Activated T-cell treated with anti-CD3 and anti-CD28 coated beads, Interleukin-2, amount 50 U/mL, for 24 hours (primary cell): ENCODE data around the gene GPC6.
"Not testable (repeated sequence)": the region's sequence is repeated elsewhere in the genome, so short reads cannot be mapped to it uniquely, and the experiment has no call there.

Experiments
- DNase-seq: peaks from one replicate; pipeline ENCODE4 v3.0.0-alpha.2; 2020
- H3K27ac Mint-ChIP-seq: 2 replicates; pipeline ENCODE4 v1.8.0; 2020; ENCODE audit warnings: mild to moderate bottlenecking, mixed read lengths
- H3K27me3 Mint-ChIP-seq: 2 replicates; pipeline ENCODE4 v1.8.0; 2020; ENCODE audit warnings: mixed read lengths
- H3K36me3 Mint-ChIP-seq: 2 replicates; pipeline ENCODE4 v1.8.0; 2020; ENCODE audit warnings: low read depth, mixed read lengths
- H3K4me1 Mint-ChIP-seq: 2 replicates; pipeline ENCODE4 v1.8.0; 2020; ENCODE audit warnings: low read depth, mixed read lengths
- H3K4me3 Mint-ChIP-seq: 2 replicates; pipeline ENCODE4 v1.8.0; 2020; ENCODE audit warnings: mild to moderate bottlenecking, moderate library complexity, mixed read lengths
- H3K9me3 Mint-ChIP-seq: 2 replicates; pipeline ENCODE4 v1.8.0; 2020; ENCODE audit warnings: mixed read lengths

The GPC6 gene

DNA sequence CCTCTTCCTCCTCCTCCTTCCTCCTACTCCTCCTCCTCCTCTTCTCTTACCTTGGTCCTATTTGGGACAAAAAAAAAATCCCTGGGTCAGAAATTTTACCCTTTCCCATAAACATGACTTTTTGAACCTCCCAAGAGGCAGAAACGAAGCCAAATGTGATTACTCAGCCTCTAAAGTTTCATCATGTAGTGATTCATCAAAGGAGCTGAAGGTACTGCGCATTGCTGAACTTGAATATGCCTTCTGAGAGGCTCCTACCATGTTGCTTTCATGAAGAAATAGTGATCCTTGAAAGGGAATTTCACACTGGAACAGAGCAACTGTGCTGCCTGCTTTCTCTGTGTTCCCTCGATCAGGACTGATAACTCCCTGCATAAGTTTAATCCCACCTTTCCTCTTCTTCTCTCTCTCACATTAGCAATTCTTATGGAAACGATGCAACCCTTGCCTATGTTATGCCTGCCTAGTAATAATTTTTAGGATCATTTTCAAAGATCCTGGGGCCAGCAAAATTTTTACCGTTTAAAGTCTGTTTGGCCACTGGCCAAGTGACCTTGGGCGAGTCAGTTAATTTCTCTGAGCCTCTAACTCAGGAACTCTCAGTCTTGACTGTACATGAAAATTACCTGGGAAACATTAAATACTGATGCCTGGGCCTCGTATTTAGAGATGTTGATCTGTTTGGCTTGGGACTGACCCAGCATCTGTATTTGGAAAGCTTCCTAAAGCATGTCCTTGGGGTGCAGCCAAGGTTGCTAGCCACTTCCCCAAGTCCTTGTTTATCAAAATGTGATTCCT is 1103.3 kb downstream of the GPC6 start:
- peaks cover 61% of the 10 kb centered on the region for H3K4me1 Mint-ChIP-seq
- H3K4me3 Mint-ChIP-seq = no peak overlapping the region
- H3K9me3 Mint-ChIP-seq = peaks cover 6% of the 10 kb centered on the region
- H3K27me3 Mint-ChIP-seq = peaks cover 21% of the 10 kb centered on the region
- H3K27ac Mint-ChIP-seq = peak overlapping the region; percentile 80
- no peak for DNase-seq
- no peaks in the 10 kb centered on the region for H3K36me3 Mint-ChIP-seq

GRCh38 chr13:94330552-94331071 is 1104.0 kb downstream of the GPC6 start:
- Mint-ChIP-seq H3K4me3 (no peak overlapping the region), H3K36me3 (no peaks in the 10 kb centered on the region), H3K4me1 (peaks cover 57% of the 10 kb centered on the region), H3K9me3 (peaks cover 6% of the 10 kb centered on the region), H3K27me3 (peaks cover 21% of the 10 kb centered on the region), H3K27ac (peak overlapping the region; percentile 80)
- no peak for DNase-seq

- Mint-ChIP-seq H3K27me3 (peaks cover 21% of the 10 kb centered on the region), H3K4me3 (no peak overlapping the region), H3K27ac (no peak overlapping the region), H3K9me3 (peaks cover 6% of the 10 kb centered on the region), H3K36me3 (no peaks in the 10 kb centered on the region), H3K4me1 (peaks cover 52% of the 10 kb centered on the region)
- no peak for DNase-seq
Measured at GRCh38 chr13:94331281-94331680, 1104.7 kb downstream of the GPC6 start.

DNA sequence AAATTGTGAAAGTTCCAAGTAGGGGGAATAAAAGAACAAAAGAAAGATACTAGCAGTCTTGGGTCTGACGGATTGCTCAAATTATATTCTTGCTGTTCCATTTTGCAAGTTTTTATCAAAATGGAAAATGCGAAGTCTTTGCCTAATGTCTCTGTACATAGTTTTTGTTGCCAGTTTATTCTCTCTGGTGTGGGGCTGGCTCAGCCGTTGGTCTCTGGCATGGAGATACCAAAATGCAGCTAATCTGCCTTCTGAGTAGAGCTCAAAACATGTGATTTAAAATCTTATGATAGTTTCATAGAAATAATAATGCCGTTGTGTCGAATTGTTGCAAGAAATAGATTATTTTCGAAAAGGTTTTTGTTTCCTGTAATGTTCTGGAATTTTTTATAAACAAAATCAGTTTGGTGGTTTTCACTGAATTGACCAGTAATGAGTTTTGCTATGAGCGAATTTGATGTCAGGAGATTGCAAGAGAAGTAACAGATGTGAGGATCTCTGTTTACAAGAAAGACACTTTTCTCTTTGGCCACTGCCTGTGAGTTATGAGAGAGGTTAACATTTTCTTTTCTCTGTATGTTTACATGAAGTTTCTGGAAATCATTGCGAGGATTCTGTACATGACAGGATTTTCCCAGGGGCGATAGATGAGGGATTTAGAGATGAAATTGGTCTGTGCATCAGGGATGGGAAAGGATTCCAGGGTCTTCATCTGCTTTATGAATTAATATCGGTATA is 1105.9 kb downstream of the GPC6 start:
- Mint-ChIP-seq H3K4me1 (peaks cover 40% of the 10 kb centered on the region), H3K27ac (no peak overlapping the region), H3K27me3 (peaks cover 24% of the 10 kb centered on the region), H3K36me3 (no peaks in the 10 kb centered on the region), H3K9me3 (peaks cover 3% of the 10 kb centered on the region), H3K4me3 (no peak overlapping the region)
- DNase-seq = no peak

- Mint-ChIP-seq H3K27me3 (peaks cover 24% of the 10 kb centered on the region), H3K36me3 (no peaks in the 10 kb centered on the region), H3K4me3 (no peak overlapping the region), H3K27ac (no peak overlapping the region), H3K9me3 (peaks cover 3% of the 10 kb centered on the region), H3K4me1 (peaks cover 33% of the 10 kb centered on the region)
- DNase-seq = no peak
Measured at GRCh38 chr13:94333131-94333820, 1106.7 kb downstream of the GPC6 start.

DNA sequence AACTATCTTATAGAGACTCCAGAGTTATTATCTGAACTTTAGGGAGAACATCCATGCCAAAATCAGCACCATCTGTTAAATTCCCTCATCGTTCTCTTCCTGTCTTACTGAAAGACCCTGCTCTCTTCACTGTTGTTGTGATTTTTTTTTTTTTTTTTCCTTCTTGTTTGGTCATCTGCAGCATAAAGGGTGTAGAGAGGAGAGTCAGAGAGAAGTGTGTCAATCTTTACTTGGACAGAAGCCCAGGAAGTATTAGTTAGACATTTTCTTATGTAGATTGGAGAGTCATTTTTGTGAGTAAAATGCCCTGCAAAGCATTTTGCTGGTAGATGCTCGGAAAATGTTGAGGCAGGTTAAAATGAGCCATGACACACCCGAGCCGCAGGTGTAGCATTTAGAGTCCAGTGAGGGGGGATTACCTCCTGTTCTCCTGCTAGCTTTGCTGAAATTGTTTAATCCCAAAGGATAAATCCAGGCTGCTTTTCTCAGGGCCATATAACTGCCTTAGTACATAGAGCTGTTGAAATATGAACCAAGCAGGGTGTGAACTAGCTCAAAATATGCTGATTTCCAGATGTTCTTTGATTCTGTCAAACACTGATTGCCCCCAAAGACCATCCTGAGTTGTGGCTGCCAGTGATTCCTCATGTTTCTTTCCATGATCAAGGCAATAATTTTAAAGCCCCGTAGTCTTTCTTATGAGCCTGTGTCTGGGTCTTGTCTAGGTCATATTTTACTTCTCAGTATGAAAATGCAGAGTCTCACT is 1109.3 kb downstream of the GPC6 start:
- no peak for DNase-seq
- no peak overlapping the region for H3K4me3 Mint-ChIP-seq
- peaks cover 24% of the 10 kb centered on the region for H3K27me3 Mint-ChIP-seq
- H3K27ac Mint-ChIP-seq = no peak overlapping the region
- H3K9me3 Mint-ChIP-seq = no peaks in the 10 kb centered on the region
- H3K36me3 Mint-ChIP-seq = no peaks in the 10 kb centered on the region
- H3K4me1 Mint-ChIP-seq = peaks cover 6% of the 10 kb centered on the region

DNA sequence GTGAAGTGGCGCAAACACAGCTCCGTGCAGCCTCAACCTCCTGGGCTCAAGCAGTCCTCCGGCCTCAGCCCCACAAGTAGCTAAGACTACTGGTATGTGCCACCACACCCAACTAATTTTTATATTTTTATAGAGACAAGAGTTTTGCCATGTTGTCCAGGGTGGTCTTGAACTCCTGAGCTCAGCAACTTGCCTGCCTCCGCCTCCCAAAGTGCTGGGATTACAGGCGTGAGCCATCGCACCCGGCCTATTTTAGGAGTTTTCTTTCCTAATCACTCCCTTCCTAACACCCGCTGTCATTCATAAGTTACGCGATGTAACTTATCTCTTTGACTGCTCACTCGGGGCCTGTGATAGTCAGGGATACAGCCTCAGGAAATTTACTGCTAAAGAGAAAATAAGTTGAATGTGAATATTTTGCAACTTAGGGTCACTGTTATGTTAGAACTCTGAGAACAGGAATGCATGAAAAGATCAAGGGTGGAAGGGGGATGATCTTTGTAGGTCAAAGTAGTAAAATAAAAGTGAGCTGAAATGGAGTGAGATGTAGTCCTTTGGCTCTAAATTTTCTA is 1112.6 kb downstream of the GPC6 start:
- H3K27ac Mint-ChIP-seq = no peak overlapping the region
- no peaks in the 10 kb centered on the region for H3K36me3 Mint-ChIP-seq

GRCh38 chr13:94342436-94343242 is 1116.0 kb downstream of the GPC6 start:
- Mint-ChIP-seq H3K4me1 (peaks cover 29% of the 10 kb centered on the region), H3K27ac (no peak overlapping the region), H3K9me3 (no peaks in the 10 kb centered on the region), H3K27me3 (no peaks in the 10 kb centered on the region), H3K36me3 (no peaks in the 10 kb centered on the region), H3K4me3 (no peak overlapping the region)
- DNase-seq = no peak

More for the DNA sequence above, 1112.6 kb downstream of the GPC6 start:
- peaks cover 3% of the 10 kb centered on the region for H3K4me1 Mint-ChIP-seq
- peaks cover 4% of the 10 kb centered on the region for H3K27me3 Mint-ChIP-seq
- H3K9me3 Mint-ChIP-seq = no peaks in the 10 kb centered on the region
- no peak for DNase-seq
- no peak overlapping the region for H3K4me3 Mint-ChIP-seq

GRCh38 chr13:94343243-94343585 is 1116.6 kb downstream of the GPC6 start:
- peaks cover 30% of the 10 kb centered on the region for H3K4me1 Mint-ChIP-seq
- H3K9me3 Mint-ChIP-seq = no peaks in the 10 kb centered on the region
- H3K36me3 Mint-ChIP-seq = no peaks in the 10 kb centered on the region
- no peak overlapping the region for H3K4me3 Mint-ChIP-seq
- no peak for DNase-seq
- no peak overlapping the region for H3K27ac Mint-ChIP-seq
- H3K27me3 Mint-ChIP-seq = no peaks in the 10 kb centered on the region

GRCh38 chr13:94343687-94344086 is 1117.1 kb downstream of the GPC6 start:
- H3K9me3 Mint-ChIP-seq, DNase-seq, H3K27ac Mint-ChIP-seq, H3K4me3 Mint-ChIP-seq, H3K36me3 Mint-ChIP-seq, H3K27me3 Mint-ChIP-seq: not testable (repeated sequence)
- H3K4me1 Mint-ChIP-seq = peaks cover 31% of the 10 kb centered on the region

DNA sequence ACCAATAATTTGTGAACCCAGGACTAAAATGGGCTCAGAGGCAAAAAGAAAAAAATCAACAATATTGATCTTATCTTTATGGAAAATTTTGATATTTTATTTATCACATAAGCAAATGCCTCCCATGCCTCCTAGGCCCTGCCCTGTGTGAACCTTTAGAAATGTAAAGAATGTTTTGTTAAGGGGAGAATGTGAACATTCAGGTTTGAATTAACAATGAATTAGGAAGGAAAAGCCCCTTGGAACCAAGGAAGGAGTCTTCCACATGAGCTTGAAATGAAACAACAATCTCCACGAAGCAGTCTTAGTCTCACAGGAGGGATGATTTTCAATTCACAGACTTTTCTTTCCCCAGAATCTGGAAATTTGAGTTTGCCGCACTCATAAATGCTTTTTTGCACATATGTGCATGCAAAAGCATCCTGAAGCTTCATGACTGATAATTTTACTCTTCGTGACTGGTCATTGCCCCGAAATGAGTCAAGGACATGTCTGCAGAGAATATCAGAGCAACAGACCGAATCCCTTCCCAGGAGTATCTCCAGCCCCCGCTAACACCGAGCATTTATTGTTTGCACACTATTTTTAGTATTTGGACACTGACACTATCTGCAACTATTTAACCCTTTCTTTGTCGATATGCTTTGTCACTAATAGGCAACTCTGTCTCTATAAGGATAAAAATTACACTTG is 1117.7 kb downstream of the GPC6 start:
- no peak for DNase-seq
- Mint-ChIP-seq H3K27ac (no peak overlapping the region), H3K4me1 (peaks cover 35% of the 10 kb centered on the region), H3K27me3 (peaks cover 1% of the 10 kb centered on the region), H3K9me3 (no peaks in the 10 kb centered on the region), H3K36me3 (no peaks in the 10 kb centered on the region), H3K4me3 (no peak overlapping the region)

DNA sequence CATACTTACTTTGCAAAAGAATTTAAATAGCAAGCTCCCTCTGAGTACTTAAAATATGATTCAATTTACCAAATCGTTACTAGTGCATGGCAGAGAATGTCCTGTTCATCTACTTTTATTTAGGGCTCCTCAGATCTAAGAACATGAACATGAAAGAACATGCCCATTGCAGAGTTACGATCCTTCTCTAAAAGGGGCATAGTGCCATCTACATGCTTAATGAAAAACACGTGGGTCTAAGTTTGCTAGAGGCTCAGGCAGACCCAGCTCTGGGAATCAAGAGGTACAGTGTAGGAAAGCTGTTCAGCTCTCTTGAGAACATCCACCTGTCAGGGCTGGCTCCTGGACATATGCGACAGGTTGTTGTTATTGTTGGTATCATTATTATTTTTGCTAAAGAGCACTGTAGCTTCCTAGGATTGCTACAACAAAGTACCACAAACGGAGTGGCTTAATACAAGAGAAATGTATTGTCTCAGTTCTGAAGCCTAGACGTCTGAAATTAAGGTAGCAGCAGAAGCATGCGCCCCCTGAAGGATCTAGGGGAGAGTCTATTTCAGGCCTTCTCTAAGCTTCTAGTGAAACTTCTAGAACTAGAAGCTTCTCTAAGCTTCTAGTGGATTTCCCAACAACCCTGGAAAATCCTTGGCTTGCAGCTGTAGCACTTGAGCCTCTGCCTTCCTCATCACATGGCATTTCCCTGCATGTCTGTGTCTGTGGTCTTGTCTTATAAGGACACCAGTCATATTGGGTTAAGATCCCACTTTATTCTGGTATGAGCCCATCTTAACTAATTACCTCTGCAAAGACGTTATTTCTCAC is 1119.0 kb downstream of the GPC6 start:
- Mint-ChIP-seq H3K27ac (no peak overlapping the region), H3K36me3 (no peaks in the 10 kb centered on the region), H3K4me1 (peaks cover 45% of the 10 kb centered on the region), H3K27me3 (peaks cover 4% of the 10 kb centered on the region), H3K9me3 (no peaks in the 10 kb centered on the region), H3K4me3 (no peak overlapping the region)
- DNase-seq = no peak
